Natural killer cell (primary cell): ENCODE results near the gene AGO1. TPM values are rescaled to one million over a fixed set of nuclear protein-coding genes. Genes with fewer than 3 reads are reported as not detected.
"Not testable (repeated sequence)": the region's sequence is repeated elsewhere in the genome, so short reads cannot be mapped to it uniquely, and the experiment has no call there.

Source experiments
- ATAC-seq, 3 donors: fragments of 150-1000 bp in 2 of 3; fragments of 200-7000 bp in 1 of 3; cut with Tn5 transposase; 1 replicate in 1 of 3; 2 replicates in 2 of 3; pipeline ENCODE4 v1.10.0; 2021; ENCODE audit warnings: mild to moderate bottlenecking in 2 of 3, moderate library complexity in 2 of 3
- DNase-seq, 2 donors: peaks; one replicate each; pipeline versions ENCODE4 v3.0.0 to v3.0.0-alpha.2; 2013 to 2021; ENCODE audit warnings: mixed read lengths in 1 of 2
- H3K27ac ChIP-seq: one replicate; pipeline ENCODE4 v1.5.1; 2013; ENCODE audit warnings: mild to moderate bottlenecking, low read length
- H3K27me3 ChIP-seq: one replicate; pipeline ENCODE4 v1.6.1; 2013; ENCODE audit warnings: low read length; ENCODE audit not compliant: control insufficient read depth, insufficient read depth
- H3K36me3 ChIP-seq: one replicate; pipeline ENCODE4 v1.6.1; 2013; ENCODE audit warnings: low read length; ENCODE audit not compliant: control insufficient read depth, insufficient read depth
- H3K4me1 ChIP-seq: one replicate; pipeline ENCODE4 v1.6.1; 2013; ENCODE audit warnings: low read length; ENCODE audit not compliant: control insufficient read depth, insufficient read depth
- H3K4me3 ChIP-seq: one replicate; pipeline ENCODE4 v1.5.1; 2013; ENCODE audit warnings: low read length
- H3K9me3 ChIP-seq: one replicate; pipeline ENCODE4 v1.6.1; 2013; ENCODE audit warnings: low read length; ENCODE audit not compliant: control insufficient read depth, insufficient read depth
- H3K27ac Mint-ChIP-seq, 2 donors: one replicate each; pipeline ENCODE4 v1.8.0; 2022; ENCODE audit warnings: mild to moderate bottlenecking in 2 of 2, mixed read lengths in 2 of 2, moderate library complexity in 1 of 2
- H3K27me3 Mint-ChIP-seq, 2 donors: one replicate each; pipeline ENCODE4 v1.8.0; 2022; ENCODE audit warnings: low read depth in 2 of 2, mixed read lengths in 2 of 2
- H3K36me3 Mint-ChIP-seq: one replicate; pipeline ENCODE4 v1.8.0; 2022; ENCODE audit warnings: mixed read lengths
- H3K4me1 Mint-ChIP-seq, 2 donors: one replicate each; pipeline ENCODE4 v1.8.0; 2022; ENCODE audit warnings: mixed read lengths in 2 of 2
- H3K4me3 Mint-ChIP-seq: one replicate; pipeline ENCODE4 v1.8.0; 2022; ENCODE audit warnings: mild to moderate bottlenecking, moderate library complexity, mixed read lengths
- H3K9me3 Mint-ChIP-seq, 2 donors: one replicate each; pipeline ENCODE4 v1.8.0; 2022; ENCODE audit warnings: mixed read lengths in 2 of 2
- CTCF ChIP-seq: fragments of 200-600 bp; IDR thresholded peaks from one replicate; pipeline ENCODE4 v1.8.0; 2022; ENCODE audit warnings: antibody characterized with exemption
- WGBS: methylation state at CpG from one replicate; pipeline ENCODE4 v1.1.7; 2013; ENCODE audit warnings: missing lambda C conversion rate; ENCODE audit not compliant: insufficient coverage; 5-methylcytosine and 5-hydroxymethylcytosine counted together
- intact Hi-C: fragments of 100-400 bp; cut with micrococcal nuclease; formaldehyde crosslinking; loops from one replicate; pipeline ENCODE4 v1.14.2; 2022
- total RNA-seq, 4 donors: library from RNA; stranded (reverse); fragments of 120-200 nt in 1 of 4; gene quantifications; one replicate each; pipeline versions ENCODE4 v1.2.3 to v1.2.4, GENCODE V29; 2013 to 2022

AGO1 gene
- total RNA-seq, 3 donors from 2014 or later (not counting 1 experiment from before 2014, with no cell fraction given), result 30.1 to 34.5 (median 34.3) TPM

GRCh38 chr1:35888255-35888654, 5.2 kb downstream of the AGO1 start:
- Mint-ChIP-seq H3K4me3 (no peak overlapping the region), H3K9me3 (no peaks in the 10 kb centered on the region), H3K36me3 (peaks cover 13% of the 10 kb centered on the region), H3K27ac (peak overlapping the region in 1 of 2 donors; percentile 7), H3K4me1 (peaks cover 25 to 33% of the 10 kb centered on the region in 2 donors), H3K27me3 (no peaks in the 10 kb centered on the region)
- Histone ChIP-seq H3K4me1 (peaks cover 32% of the 10 kb centered on the region), H3K36me3 (peaks cover 19% of the 10 kb centered on the region), H3K27ac (no peak overlapping the region), H3K27me3 (no peaks in the 10 kb centered on the region), H3K9me3 (no peaks in the 10 kb centered on the region), H3K4me3 (no peak overlapping the region)
- intact Hi-C loops, result no loop called here
- 98% methylated on average over 11 of the region's 11 CpGs for WGBS
- ATAC-seq, result no peak
- TF ChIP-seq CTCF, result no peak
- no peak for DNase-seq

GRCh38 chr1:35888981-35889380, 6.0 kb downstream of the AGO1 start:
- H3K4me3 Mint-ChIP-seq, H3K27me3 ChIP-seq, H3K4me3 ChIP-seq, H3K27ac ChIP-seq, H3K27me3 Mint-ChIP-seq, DNase-seq, H3K9me3 ChIP-seq, ATAC-seq, intact Hi-C loops, H3K9me3 Mint-ChIP-seq: not testable (repeated sequence)
- H3K4me1 ChIP-seq, result peaks cover 25% of the 10 kb centered on the region
- Mint-ChIP-seq H3K4me1 (peaks cover 25 to 30% of the 10 kb centered on the region in 2 donors), H3K36me3 (peaks cover 13% of the 10 kb centered on the region), H3K27ac (peak overlapping the region in 1 of 2 donors; percentile 7)
- WGBS, result 44% methylated on average over 1 of the region's 3 CpGs
- peaks cover 27% of the 10 kb centered on the region for H3K36me3 ChIP-seq

- H3K4me3 Mint-ChIP-seq, result no peak overlapping the region
- intact Hi-C loops, result no loop called here
- Histone ChIP-seq H3K27ac (peak overlapping the region; percentile 28), H3K36me3 (peaks cover 56% of the 10 kb centered on the region), H3K4me3 (no peak overlapping the region), H3K9me3 (no peaks in the 10 kb centered on the region), H3K27me3 (no peaks in the 10 kb centered on the region), H3K4me1 (no peaks in the 10 kb centered on the region)
- peak overlapping the region in 1 of 2 donors; percentile 48 for H3K27ac Mint-ChIP-seq
- peaks cover 13% of the 10 kb centered on the region for H3K36me3 Mint-ChIP-seq
- no peaks in the 10 kb centered on the region for H3K27me3 Mint-ChIP-seq
- no peak for TF ChIP-seq CTCF
- no peak for ATAC-seq
- DNase-seq, result no peak
- 96% methylated on average over 14 of the region's 14 CpGs for WGBS
- H3K9me3 Mint-ChIP-seq, result no peaks in the 10 kb centered on the region
- H3K4me1 Mint-ChIP-seq, result peaks cover 5 to 6% of the 10 kb centered on the region in 2 donors
Measured at GRCh38 chr1:35893051-35893879, 10.3 kb downstream of the AGO1 start.

- intact Hi-C loops, result no loop called here
- Histone ChIP-seq H3K9me3 (no peaks in the 10 kb centered on the region), H3K36me3 (peaks cover 61% of the 10 kb centered on the region), H3K27me3 (no peaks in the 10 kb centered on the region), H3K4me3 (no peak overlapping the region), H3K4me1 (no peaks in the 10 kb centered on the region), H3K27ac (peak overlapping the region; percentile 28)
- Mint-ChIP-seq H3K9me3 (no peaks in the 10 kb centered on the region), H3K27ac (peak overlapping the region in 1 of 2 donors; percentile 48), H3K27me3 (no peaks in the 10 kb centered on the region), H3K4me1 (peaks cover 0 to 5% of the 10 kb centered on the region in 2 donors), H3K4me3 (no peak overlapping the region), H3K36me3 (peaks cover 9% of the 10 kb centered on the region)
- DNase-seq, result peak in 1 of 2 donors; percentile 18
- peak; percentile 58 to 84 (median 65) for ATAC-seq
- no peak for TF ChIP-seq CTCF
- 31% methylated on average over 5 of the region's 6 CpGs for WGBS
Measured at GRCh38 chr1:35894183-35894582, 11.2 kb downstream of the AGO1 start.
